Measurements from ENCODE around the gene TCOF1. TPM values are rescaled to one million over a fixed set of nuclear protein-coding genes. Genes with fewer than 3 reads are reported as not detected.

TCOF1 gene
- total and polyA plus RNA-seq, 11 donors = 11.9 to 29.9 (median 16.0) TPM

DNA sequence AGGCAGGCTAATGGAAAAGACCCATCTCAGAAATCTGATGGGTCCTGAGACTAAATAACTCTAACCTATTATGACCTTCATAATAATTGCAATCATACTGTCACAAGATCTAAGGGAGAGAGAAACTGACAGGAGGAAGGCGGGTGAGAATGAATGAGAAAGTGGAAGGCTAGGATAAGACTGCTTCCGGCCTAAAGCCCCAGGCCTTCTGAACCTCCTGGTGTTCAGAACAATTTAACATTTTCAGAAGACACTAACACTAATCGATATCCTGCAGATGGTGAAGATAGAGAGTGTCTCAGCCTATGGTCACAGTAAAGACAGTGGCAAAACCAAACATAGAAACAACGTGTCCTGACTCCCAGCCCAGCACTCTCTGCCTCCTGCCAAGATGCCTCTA lies 90.8 kb downstream of the TCOF1 start:
- intact Hi-C loops (cut with DNase I) = loop anchor here in 1 of 10 donors (10.0 kb wide), 1 partner anchor 54 kb away; no protein-coding TSS in a partner anchor
- DNase-seq (no peak), ATAC-seq (no peak)
- peak overlapping the region; percentile 75 to 90 (median 83) for H3K4me3 ChIP-seq
- peaks cover 2 to 49% (median 46%) of the 10 kb centered on the region in 9 donors for H3K36me3 ChIP-seq
- TF ChIP-seq POLR2A (IDR thresholded peaks at IDR 0.05) = no peak
- TF ChIP-seq, protein P1, sequence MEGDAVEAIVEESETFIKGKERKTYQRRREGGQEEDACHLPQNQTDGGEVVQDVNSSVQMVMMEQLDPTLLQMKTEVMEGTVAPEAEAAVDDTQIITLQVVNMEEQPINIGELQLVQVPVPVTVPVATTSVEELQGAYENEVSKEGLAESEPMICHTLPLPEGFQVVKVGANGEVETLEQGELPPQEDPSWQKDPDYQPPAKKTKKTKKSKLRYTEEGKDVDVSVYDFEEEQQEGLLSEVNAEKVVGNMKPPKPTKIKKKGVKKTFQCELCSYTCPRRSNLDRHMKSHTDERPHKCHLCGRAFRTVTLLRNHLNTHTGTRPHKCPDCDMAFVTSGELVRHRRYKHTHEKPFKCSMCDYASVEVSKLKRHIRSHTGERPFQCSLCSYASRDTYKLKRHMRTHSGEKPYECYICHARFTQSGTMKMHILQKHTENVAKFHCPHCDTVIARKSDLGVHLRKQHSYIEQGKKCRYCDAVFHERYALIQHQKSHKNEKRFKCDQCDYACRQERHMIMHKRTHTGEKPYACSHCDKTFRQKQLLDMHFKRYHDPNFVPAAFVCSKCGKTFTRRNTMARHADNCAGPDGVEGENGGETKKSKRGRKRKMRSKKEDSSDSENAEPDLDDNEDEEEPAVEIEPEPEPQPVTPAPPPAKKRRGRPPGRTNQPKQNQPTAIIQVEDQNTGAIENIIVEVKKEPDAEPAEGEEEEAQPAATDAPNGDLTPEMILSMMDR (IDR thresholded peaks at IDR 0.05) = no peak
- H3K27me3 ChIP-seq = no peaks in the 10 kb centered on the region
- H3K9me3 ChIP-seq = no peaks in the 10 kb centered on the region
- H3K4me1 ChIP-seq = peaks cover 0 to 35% (median 16%) of the 10 kb centered on the region in 12 donors
- H3K27ac ChIP-seq = peak overlapping the region in 8 of 12 donors; percentile 91 to 98 (median 96)
- 23 to 29% (median 26%) methylated on average over 4 of the region's 4 CpGs for WGBS, 4 donors

DNA sequence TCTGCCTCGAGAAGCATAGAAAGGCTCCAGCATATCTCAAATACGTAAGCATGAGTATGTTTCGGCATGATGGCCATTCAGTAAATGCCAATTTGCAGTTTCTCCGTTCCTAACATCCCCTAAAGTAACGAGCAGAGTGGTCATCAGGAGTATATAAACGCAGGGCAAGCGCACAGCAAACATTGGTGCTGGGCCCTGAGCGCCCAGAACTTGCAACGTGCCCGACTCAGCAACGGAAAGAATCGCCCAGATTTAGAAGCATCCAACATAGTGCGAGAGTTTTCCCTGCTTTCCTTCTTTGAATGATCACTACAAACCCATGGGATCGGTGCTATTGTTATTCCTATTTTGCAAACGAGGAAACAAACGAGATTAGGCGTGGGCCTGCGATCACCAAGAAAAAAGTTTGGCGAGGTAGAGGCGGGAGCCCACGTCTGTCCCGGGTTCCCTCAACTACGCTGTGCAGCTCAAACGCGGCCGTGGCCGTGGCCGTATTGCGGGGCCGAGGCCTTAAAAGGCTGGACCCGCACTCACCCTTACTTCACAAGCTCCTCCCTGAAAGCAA lies 91.5 kb downstream of the TCOF1 start:
- Histone ChIP-seq H3K4me1 (peaks cover 0 to 37% (median 16%) of the 10 kb centered on the region in 12 donors), H3K9me3 (no peaks in the 10 kb centered on the region), H3K27me3 (no peaks in the 10 kb centered on the region), H3K36me3 (peaks cover 2 to 42% (median 39%) of the 10 kb centered on the region in 9 donors), H3K27ac (peak overlapping the region; percentile 89 to 99 (median 96)), H3K4me3 (peak overlapping the region; percentile 75 to 90 (median 83))
- ATAC-seq (peak; percentile 35 to 65 (median 62)), DNase-seq (no peak)
- WGBS, 4 donors = 0 to 1% (median 1%) methylated on average over 21 to 31 of the region's 31 CpGs
- TF ChIP-seq, protein P1 (IDR thresholded peaks at IDR 0.05) = no peak
- TF ChIP-seq POLR2A (IDR thresholded peaks at IDR 0.05) = no peak
- intact Hi-C loops (cut with DNase I) = loop anchor here in 1 of 10 donors (10.0 kb wide), 1 partner anchor 54 kb away; no protein-coding TSS in a partner anchor

Other genes starting within 250 kb of the TCOF1 start
- gene PDGFRB, start 201.9 kb upstream of the TCOF1 start, total RNA-seq = 100 to 1,000 TPM in 3 of 9 donors, 10 to 100 TPM in 6; 28.3 to 112 (median 45.6) TPM
- 10 to 100 TPM; 27.6 to 53.1 TPM for gene PDGFRB, start 201.9 kb upstream of the TCOF1 start, polyA plus RNA-seq
- gene CDX1, start 190.9 kb upstream of the TCOF1 start, total RNA-seq = under 1 TPM in 2 of 9 donors, not detected in 7; 0.29 TPM
- gene CDX1, start 190.9 kb upstream of the TCOF1 start, polyA plus RNA-seq = under 1 TPM in 1 of 2 donors, not detected in 1; 0.17 TPM
- gene SLC6A7, start 167.6 kb upstream of the TCOF1 start, total RNA-seq = not detected
- not detected for gene SLC6A7, start 167.6 kb upstream of the TCOF1 start, polyA plus RNA-seq
- 10 to 100 TPM in 8 of 9 donors, 1 to 10 TPM in 1; 4.8 to 26.0 (median 15.6) TPM for gene CAMK2A, start 67.9 kb upstream of the TCOF1 start, total RNA-seq
- 10 to 100 TPM in 1 of 2 donors, 1 to 10 TPM in 1; 3.2 to 15.2 TPM for gene CAMK2A, start 67.9 kb upstream of the TCOF1 start, polyA plus RNA-seq
- under 1 TPM in 7 of 9 donors, not detected in 2; 0.12 to 0.95 (median 0.35) TPM for gene ARSI, start 54.8 kb upstream of the TCOF1 start, total RNA-seq
- under 1 TPM in 1 of 2 donors, not detected in 1; 0.68 TPM for gene ARSI, start 54.8 kb upstream of the TCOF1 start, polyA plus RNA-seq
- gene CD74, start 55.2 kb downstream of the TCOF1 start, total RNA-seq = 1,000 to 10,000 TPM in 2 of 9 donors, 100 to 1,000 TPM in 7; 139 to 2,756 (median 300) TPM
- gene CD74, start 55.2 kb downstream of the TCOF1 start, polyA plus RNA-seq = 100 to 1,000 TPM; 147 to 208 TPM
- gene RPS14, start 92.0 kb downstream of the TCOF1 start, total RNA-seq = 1,000 to 10,000 TPM; 1,031 to 1,428 (median 1,294) TPM
- gene RPS14, start 92.0 kb downstream of the TCOF1 start, polyA plus RNA-seq = 1,000 to 10,000 TPM; 1,822 to 3,474 TPM
- gene NDST1, start 150.4 kb downstream of the TCOF1 start, total RNA-seq = 100 to 1,000 TPM in 2 of 9 donors, 10 to 100 TPM in 7; 50.2 to 156 (median 68.5) TPM
- 10 to 100 TPM; 32.1 to 53.5 TPM for gene NDST1, start 150.4 kb downstream of the TCOF1 start, polyA plus RNA-seq